HG03159 (cell line): Measurements from ENCODE around the gene TMEM131.
A peak's percentile ranks its signal among the peaks of the same experiment; 100 is the strongest.
"Not testable (repeated sequence)": the region's sequence is repeated elsewhere in the genome, so short reads cannot be mapped to it uniquely, and the experiment has no call there.

Source experiments
- ATAC-seq: cut with Tn5 transposase; IDR thresholded peaks from one replicate; pipeline ENCODE4 v1.9.1; 2021; ENCODE audit warnings: mild to moderate bottlenecking, moderate library complexity; ENCODE audit not compliant: unreplicated experiment

Gene TMEM131

DNA sequence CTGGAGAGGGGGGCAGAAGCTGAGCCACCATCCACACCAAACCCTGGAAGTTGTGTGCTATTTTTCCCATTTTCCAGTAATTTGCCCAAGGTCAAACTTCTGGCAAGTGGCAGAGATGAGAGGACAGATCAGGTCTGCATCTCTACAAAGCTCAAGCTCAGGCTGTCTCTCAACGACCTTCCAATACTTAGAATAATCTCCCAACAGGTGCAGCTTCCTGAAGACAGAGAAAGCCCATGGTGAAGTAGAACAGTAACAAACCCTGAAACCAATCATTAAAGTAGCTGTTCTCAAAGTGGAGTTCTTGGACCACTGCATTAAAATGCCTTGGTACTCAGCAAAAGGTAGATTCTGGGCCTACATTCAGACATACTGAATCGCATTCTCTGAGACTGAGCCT is 37.6 kb downstream of the TMEM131 start:
- ATAC-seq = no peak

DNA sequence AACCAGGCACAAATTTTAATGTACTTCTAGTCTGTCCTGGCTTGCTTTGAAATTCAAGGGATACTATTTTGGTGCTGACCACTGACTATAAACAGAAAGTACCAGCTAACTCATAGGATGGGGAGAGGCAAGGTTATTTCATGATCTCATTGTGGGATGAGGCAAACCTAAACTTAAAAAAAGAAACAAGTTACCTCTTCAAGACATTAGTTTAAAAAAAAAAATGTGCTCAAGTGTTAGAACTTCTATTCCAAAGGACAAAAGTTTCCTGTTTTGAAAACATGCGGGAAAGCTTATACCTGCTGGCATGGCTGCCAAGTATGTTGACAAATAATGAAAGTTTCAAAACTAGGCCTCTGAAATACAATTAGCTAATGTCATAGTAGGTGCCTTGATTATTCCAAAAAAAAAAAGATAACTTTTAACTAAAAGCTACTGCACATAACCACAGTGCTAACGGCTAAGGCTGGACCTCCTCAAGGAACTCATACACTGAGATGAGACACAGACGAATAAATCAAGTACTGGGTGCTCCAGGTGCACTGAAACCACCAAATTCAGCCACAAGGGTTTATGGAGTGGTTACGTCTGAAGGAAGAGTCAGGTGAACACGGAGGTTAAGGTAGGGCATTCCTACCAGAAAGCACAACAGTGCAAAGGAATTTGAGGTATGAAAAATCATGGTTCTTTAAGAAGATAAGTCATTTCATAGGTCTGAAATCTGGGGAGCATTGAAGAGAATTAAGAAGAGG is 38.1 kb downstream of the TMEM131 start:
- ATAC-seq = no peak

DNA sequence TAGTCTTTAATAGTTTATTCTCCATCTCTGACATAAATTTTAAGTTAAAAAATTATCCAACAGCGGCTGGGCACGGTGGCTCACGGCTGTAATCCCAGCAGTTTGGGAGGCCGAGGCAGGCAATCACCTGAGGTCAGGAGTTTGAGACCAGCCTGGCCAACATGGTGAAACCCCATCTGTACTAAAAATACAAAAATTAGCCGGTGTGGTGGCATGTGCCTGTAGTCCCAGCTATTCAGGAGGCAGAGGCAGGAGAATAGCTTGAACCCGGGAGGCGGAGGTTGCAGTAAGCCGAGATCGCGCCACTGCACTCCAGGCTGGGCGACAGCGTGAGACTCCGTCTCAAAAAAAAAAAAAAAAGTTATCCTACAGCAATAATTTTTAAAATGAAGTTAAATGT is 39.0 kb downstream of the TMEM131 start:
- ATAC-seq = not testable (repeated sequence)

DNA sequence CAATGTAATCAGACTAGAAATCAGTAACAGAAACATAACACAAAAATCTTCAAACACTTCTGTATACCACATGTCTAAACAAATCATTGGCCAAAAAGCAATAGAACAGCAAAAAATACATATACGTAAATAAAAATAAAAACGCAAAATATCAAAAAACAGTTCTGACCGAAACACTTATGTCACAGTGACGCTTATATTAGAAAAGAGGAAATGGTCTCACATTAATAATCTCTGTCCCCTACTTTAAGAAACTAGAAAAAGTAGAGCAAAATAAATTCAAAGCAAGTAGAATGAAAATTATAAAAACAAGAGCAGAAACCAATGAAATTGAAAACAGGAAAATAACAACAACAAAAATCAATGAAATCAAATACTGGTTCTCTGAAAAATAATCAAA is 41.9 kb downstream of the TMEM131 start:
- ATAC-seq = no peak

- ATAC-seq = no peak
Observed at GRCh38 chr2:97952357-97952756, 43.4 kb downstream of the TMEM131 start.

- ATAC-seq = no peak
Observed at GRCh38 chr2:97951155-97951680, 44.5 kb downstream of the TMEM131 start.

- no peak for ATAC-seq
Observed at GRCh38 chr2:97950329-97951154, 45.2 kb downstream of the TMEM131 start.

- no peak for ATAC-seq
Observed at GRCh38 chr2:97948926-97949325, 46.8 kb downstream of the TMEM131 start.

DNA sequence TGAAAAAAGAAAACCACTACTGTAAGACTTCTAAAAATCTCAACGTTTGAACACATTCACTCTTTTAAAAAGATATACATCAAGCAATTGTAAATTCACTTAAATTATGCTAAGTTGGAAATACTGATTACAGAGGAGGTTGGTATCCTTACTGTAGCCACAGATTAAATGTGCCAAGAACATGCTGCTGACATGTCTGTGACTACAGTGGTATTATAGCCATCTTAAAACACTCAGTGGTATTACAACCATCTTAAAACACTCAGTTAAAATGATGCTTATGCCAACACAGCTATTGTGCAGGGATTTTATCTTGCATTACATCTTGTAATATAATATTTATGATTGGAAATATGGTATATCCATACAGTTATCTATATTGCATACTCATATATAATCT is 50.0 kb downstream of the TMEM131 start:
- ATAC-seq = no peak

DNA sequence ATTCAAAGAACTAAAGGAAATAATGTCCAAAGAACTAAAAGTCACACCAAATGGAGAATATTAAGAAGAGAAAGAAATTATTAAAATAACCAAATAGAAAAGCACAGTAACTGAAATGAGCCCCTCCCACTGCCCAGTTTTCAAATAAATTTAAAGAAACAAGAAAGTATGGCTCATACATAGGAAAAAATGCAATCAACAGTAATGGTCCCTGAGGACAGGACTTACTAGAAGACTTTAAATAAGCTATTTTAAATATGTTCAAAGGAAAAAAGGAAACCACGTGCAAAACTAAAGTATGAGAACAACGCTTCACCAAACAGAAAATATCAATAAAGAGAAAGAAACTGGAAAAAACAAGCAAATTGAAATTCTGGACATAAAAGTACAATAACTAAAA is 58.9 kb downstream of the TMEM131 start:
- no peak for ATAC-seq

DNA sequence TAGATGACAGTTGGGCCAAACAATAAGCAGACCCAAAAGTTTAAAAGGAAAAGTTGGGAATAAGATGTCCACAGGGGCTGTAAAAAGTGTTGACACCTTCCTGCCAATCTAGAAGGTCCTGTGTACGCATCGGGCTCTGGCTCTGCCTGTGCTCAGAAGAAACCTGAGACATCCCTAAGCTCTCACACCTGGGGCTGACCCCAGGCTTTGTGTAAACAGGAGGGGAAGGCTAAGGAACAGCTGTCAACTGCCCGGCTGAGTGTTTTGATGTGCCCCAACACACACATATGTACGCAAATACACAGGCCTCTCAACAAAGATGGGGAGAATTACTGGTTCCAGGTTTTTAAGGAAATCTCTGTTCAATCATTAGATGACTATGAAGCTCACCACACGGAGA is 59.5 kb downstream of the TMEM131 start:
- peak; percentile 59 for ATAC-seq

GRCh38 chr2:97935719-97936161 is 60.0 kb downstream of the TMEM131 start:
- peak; percentile 18 for ATAC-seq

GRCh38 chr2:97932975-97933662 is 62.6 kb downstream of the TMEM131 start:
- ATAC-seq = peak; percentile 71

DNA sequence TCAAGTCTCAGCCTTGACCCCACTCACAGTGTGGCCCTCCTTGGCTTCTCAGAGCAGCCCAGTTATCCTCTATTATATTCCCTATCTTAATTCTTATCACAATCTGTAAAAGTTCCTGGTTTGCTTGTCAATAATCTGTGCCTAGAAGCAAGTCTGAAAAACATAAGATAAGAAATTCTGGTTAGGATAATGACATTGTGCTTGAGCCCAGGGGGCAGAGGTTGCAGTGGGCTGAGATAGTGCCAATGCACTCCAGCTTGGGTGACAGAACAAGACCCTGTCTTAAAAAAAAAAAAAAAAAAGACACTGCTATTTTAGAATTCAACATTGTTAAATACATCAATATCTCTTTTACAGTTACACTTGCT is 63.9 kb downstream of the TMEM131 start:
- no peak for ATAC-seq

- no peak for ATAC-seq
Observed at GRCh38 chr2:97931118-97931857, 64.5 kb downstream of the TMEM131 start.

DNA sequence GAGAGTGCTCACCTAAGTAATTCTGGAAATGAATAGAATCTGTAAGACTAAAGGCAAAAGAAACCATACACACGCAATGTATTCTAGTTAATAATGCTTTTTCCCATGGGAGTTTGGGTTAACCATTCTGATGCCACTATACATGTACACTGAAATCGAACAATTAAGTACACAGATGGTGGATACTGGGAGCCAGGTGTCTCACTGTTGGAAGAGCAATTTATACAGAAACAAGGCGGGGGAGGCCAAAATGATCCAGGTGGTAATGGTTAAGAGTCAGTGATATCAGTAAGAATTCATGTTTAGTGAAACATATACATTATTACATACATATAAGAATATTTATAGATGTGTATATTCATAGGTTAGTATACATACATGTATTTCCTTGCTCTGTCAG is 67.2 kb downstream of the TMEM131 start:
- no peak for ATAC-seq

- no peak for ATAC-seq
Observed at GRCh38 chr2:97926946-97927345, 68.8 kb downstream of the TMEM131 start.

DNA sequence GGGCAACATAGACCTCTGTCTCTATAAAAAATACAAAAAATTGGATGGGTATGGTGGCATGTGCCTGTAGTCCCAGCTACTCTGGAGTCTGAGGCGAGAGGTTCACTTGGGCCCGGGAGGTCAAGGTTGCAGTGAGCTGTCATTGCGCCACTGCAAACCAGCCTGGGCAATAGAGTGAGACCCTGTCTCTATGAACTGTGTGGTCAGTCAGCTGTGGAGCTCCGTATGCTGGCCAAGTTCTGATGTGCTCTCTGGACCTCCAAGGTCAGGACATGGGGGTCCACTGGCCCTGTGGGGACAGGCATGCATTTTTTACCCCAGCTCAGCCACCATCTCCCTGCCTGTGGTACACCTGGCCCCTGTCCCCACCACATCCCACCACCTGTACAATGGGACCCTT is 71.6 kb downstream of the TMEM131 start:
- ATAC-seq = no peak

- no peak for ATAC-seq
Observed at GRCh38 chr2:97919858-97920257, 75.9 kb downstream of the TMEM131 start.

DNA sequence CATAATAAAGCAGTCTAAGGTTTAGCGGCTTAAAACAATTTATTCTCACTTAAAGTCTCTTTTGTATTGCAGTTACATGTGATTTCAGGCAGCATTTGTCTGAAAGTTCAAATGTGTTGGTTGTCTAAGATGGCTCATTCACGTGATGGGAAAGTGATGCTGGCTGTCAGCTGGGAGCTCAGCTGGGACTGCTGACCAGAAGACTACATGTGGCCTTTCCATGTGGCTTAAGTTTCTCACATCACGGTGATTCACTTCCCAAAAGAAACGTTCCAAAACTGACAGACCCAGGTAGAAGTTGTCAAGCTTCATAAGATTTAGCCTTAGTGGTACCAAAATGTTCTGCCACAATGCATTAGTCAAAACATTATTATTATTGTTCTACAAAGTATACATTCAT is 76.9 kb downstream of the TMEM131 start:
- ATAC-seq = no peak

GRCh38 chr2:97917668-97918067 is 78.1 kb downstream of the TMEM131 start:
- ATAC-seq = not testable (repeated sequence)
